Hypothalamus (tissue), 51 donors: ENCODE measurements around the gene TBC1D21.
"Not testable (repeated sequence)": the region's sequence is repeated elsewhere in the genome, so short reads cannot be mapped to it uniquely, and the experiment has no call there.

ENCODE experiments used
- DNase-seq, 51 donors: peaks; one replicate each; lab custom pipeline; 2025; lab: John Stamatoyannopoulos, UW

TBC1D21 gene

GRCh38 chr15:73926219-73927002, 53.0 kb downstream of the TBC1D21 start, which contains the start of gene LOXL1:
Gene LOXL1, plus strand, starts transcription at chr15:73926462. Its CDS starts 322 bp downstream, at chr15:73926784.
- peak in 37 of 51 donors; percentile 17 to 76 (median 48) for DNase-seq

GRCh38 chr15:73927003-73927475, 53.7 kb downstream of the TBC1D21 start:
- DNase-seq: peak in 13 of 51 donors; percentile 5 to 45 (median 22)

GRCh38 chr15:73927476-73928240, 54.3 kb downstream of the TBC1D21 start:
- DNase-seq: peak in 8 of 51 donors; percentile 20 to 59 (median 36)

- DNase-seq: no peak
Observed at GRCh38 chr15:73928241-73928579, 54.8 kb downstream of the TBC1D21 start.

GRCh38 chr15:73928971-73929627, 55.7 kb downstream of the TBC1D21 start:
- DNase-seq: no peak

GRCh38 chr15:73930371-73930770, 57.0 kb downstream of the TBC1D21 start:
- no peak for DNase-seq

GRCh38 chr15:73930790-73931281, 57.5 kb downstream of the TBC1D21 start:
- peak in 3 of 51 donors; percentile 15 to 59 (median 23) for DNase-seq

GRCh38 chr15:73931441-73931840, 58.1 kb downstream of the TBC1D21 start:
- no peak for DNase-seq

- DNase-seq: no peak
Observed at GRCh38 chr15:73932381-73933191, 59.2 kb downstream of the TBC1D21 start.

GRCh38 chr15:73934281-73934680, 60.9 kb downstream of the TBC1D21 start:
- DNase-seq: no peak

GRCh38 chr15:73935547-73935946, 62.2 kb downstream of the TBC1D21 start:
- no peak for DNase-seq

GRCh38 chr15:73936181-73936580, 62.8 kb downstream of the TBC1D21 start:
- peak in 9 of 51 donors; percentile 10 to 46 (median 22) for DNase-seq

- DNase-seq: no peak
Observed at GRCh38 chr15:73936588-73937290, 63.4 kb downstream of the TBC1D21 start.

GRCh38 chr15:73937296-73937695, 63.9 kb downstream of the TBC1D21 start:
- DNase-seq: no peak

- no peak for DNase-seq
Observed at GRCh38 chr15:73937726-73938125, 64.4 kb downstream of the TBC1D21 start.

GRCh38 chr15:73938516-73938915, 65.2 kb downstream of the TBC1D21 start:
- DNase-seq: not testable (repeated sequence)
